Hippocampal formation (tissue), 2 donors: ENCODE results near the gene WNT9B.
"Not testable (repeated sequence)": the region's sequence is repeated elsewhere in the genome, so short reads cannot be mapped to it uniquely, and the experiment has no call there.

ENCODE experiments used
- DNase-seq, 2 donors: peaks; one replicate each; lab custom pipeline; 2025; lab: John Stamatoyannopoulos, UW

Gene WNT9B

GRCh38 chr17:46910179-46910927 is 59.0 kb downstream of the WNT9B start:
- DNase-seq, result no peak

DNA sequence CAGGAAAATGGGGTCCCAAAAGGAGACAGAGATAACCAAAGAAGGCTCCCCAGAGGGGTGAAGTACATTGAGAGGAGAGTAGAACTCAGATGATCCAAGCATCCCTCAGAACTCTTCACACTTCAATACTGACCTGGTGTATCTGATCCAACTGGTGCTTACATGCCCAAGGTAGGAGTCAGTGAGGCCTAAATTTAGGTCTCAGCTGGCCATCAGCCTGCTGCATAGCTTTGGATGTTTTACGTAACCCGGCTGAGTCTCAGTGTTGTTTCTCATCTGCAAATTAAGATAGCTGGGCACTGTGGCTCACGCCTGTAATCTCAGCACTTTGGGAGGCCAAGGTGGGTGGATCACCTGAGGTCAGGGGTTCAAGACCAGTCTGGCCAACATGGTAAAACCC is 59.9 kb downstream of the WNT9B start:
- DNase-seq, result no peak

GRCh38 chr17:46915596-46915995 is 64.2 kb downstream of the WNT9B start:
- DNase-seq, result no peak

- no peak for DNase-seq
Measured at GRCh38 chr17:46916211-46916610, 64.8 kb downstream of the WNT9B start.

DNA sequence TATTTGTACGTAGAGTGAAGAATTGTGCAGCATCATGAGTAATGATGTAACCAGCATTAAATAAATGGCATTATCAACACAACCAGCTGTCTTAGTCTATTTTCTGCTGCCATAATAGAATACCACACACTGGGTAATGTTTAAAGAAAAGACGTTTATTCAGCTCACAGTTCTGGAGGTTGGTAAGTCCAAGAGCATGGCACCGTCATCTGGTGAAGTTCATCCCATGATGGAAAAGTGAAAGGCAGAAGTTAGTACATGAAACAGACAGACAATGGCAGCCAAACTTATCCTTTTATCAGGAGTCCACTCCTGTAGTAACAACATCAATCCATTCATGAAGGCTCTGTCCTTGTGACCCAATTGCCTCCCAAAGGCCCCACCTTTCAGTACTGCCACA is 65.2 kb downstream of the WNT9B start:
- DNase-seq, result no peak

DNA sequence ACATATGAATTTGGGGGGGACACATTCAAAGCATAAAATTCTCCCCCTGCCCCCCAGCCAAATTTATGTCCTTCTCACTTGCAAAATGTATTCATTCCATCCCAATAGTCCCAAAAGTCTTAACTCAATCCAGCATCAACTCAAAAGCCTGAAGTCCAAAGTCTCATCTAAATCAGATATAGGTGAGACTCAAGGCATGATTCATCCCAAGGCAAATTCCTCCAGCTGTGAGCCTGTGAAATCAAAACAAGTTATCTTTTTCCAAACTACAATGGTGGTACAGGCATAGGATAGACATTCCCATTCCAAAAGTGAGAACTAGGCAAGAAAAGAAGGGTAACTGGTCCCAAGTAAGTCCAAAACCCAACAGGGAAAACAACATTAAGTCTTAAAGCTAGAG is 65.7 kb downstream of the WNT9B start:
- no peak for DNase-seq

DNA sequence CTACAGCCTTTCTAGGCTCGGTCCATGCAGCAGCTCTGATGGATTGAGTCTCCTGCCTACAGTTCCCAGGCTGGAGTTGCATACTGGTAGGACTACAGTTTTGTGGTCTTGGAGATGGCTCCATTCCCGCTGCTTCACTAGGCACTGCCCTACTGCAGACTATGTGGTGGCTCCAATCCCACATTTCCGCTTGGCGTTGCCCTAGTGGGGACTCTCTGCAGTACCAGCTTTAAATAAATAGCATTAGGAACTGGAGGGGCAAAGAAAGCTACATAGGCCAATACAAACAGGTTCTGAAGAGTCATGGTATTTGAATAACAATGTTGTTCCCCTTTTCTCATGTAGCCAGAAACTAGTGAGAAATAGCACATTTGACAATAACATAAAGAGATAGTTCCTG is 66.1 kb downstream of the WNT9B start:
- no peak for DNase-seq

DNA sequence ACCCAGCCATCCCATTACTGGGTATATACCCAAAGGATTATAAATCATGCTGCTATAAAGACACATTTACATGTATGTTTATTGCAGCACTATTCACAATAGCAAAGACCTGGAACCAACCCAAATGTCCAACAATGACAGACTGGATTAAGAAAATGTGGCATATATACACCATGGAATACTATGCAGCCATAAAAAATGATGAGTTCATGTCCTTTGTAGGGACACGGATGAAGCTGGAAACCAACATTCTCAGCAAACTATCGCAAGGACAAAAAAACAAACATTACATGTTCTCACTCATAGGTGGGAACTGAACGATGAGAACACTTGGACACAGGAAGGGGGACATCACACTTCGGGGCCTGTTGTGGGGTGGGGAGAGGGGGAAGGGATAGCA is 70.6 kb downstream of the WNT9B start:
- DNase-seq, result not testable (repeated sequence)

- no peak for DNase-seq
Measured at GRCh38 chr17:46922487-46922803, 71.1 kb downstream of the WNT9B start.

GRCh38 chr17:46922804-46923635 is 71.6 kb downstream of the WNT9B start, which contains the start of gene GOSR2:
Gene GOSR2 (plus strand): TSS chr17:46923160. CDS start chr17:46923193, 33 bp downstream.
- DNase-seq, result peak; percentile 86 to 96

GRCh38 chr17:46925185-46925868 is 73.9 kb downstream of the WNT9B start:
- no peak for DNase-seq

DNA sequence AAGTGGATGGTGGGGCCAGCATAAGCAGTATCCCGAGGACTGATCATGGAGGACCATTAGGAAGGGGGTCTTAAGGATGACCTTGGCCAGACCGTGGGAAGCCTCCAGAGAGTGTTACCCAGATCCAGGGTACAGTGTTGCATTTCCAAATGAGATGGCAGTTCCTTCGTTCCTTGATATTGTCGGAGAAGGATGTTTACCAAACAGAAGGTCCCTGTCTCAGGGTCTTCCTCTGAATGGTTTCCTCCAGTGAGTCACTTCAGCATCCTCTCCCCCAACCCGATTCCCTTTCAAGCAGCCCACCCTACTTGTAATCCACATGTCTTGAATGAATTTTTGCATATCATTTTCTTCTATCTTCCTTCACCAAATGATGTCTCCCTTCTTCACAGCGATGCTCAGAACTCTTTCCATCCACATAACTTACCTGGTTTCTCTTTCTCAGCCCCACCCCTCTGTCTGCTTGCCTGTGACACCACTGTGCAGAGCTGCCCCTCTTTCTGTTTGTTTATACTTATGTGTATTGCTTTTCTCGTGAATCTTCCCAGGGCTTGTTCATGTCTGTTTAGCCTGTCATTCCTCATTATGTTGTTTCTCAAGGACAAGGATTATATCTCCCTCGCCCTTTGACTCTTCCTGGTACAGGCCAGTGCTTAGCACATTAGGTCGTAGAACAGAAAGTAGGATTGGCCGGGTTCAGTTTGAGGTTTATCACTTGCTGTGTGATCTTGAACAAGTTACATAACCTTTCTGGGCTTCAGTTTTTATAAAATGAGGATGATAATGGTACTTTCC is 77.3 kb downstream of the WNT9B start:
- no peak for DNase-seq

DNA sequence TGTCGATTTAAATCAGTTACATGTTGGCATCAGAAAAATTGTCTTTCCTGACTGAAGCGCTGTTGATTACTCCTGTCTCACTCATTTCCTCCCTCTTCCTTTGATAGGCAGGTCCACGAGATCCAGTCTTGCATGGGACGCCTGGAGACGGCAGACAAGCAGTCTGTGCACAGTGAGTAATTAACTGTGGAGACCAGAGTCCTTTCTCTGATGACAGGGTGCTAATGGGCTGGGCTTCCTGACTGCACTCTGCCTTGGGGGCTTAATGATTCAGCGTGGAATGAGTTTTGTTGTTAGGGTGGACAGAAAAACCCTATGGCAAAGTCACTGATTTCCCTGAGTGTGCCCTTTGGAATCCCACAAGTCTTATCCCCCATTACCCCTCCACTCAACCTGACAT is 78.0 kb downstream of the WNT9B start:
- no peak for DNase-seq

GRCh38 chr17:46930051-46930450 is 78.7 kb downstream of the WNT9B start:
- DNase-seq, result no peak

DNA sequence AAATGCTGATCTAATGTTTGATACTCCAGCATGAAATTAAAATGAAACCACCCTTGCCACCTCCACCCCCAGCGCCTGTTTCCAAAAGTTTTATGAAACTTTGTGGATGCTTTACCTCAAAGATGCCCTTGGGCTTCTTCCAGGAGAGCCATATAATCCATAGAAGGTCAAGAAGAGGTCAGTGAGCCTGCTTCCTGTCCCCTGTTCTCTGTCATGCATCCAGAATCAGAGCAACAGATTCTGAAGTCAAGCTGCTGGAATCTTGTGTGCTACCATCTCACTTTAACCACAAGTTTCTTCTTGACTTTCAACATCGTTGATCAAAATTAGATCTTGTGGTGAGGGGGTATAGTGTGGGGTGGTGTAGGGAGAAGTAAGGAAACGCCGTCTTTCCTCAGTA is 80.2 kb downstream of the WNT9B start:
- no peak for DNase-seq

- DNase-seq, result no peak
Measured at GRCh38 chr17:46935658-46936266, 84.4 kb downstream of the WNT9B start.
